GM12873 (cell line): ENCODE data around the gene SLX9.

Source experiments
- CTCF ChIP-seq: IDR thresholded peaks from 2 replicates; pipeline ENCODE4 v1.5.1; 2012; ENCODE audit warnings: low read depth, mild to moderate bottlenecking, moderate library complexity, low read length, control low read depth; ENCODE audit not compliant: insufficient read depth; ENCODE audit errors: missing control alignments

SLX9 gene

GRCh38 chr21:44898851-44899767 is 40.7 kb upstream of the SLX9 start:
- no peak for TF ChIP-seq CTCF

- no peak for TF ChIP-seq CTCF
These were observed 39.9 kb upstream of the SLX9 start for GRCh38 chr21:44899768-44900558.

- TF ChIP-seq CTCF, result no peak
These were observed 39.1 kb upstream of the SLX9 start for GRCh38 chr21:44900559-44901251.

- no peak for TF ChIP-seq CTCF
These were observed 38.3 kb upstream of the SLX9 start for GRCh38 chr21:44901391-44902074.

GRCh38 chr21:44902268-44903049 is 37.4 kb upstream of the SLX9 start:
- no peak for TF ChIP-seq CTCF

- TF ChIP-seq CTCF, result no peak
These were observed 36.7 kb upstream of the SLX9 start for GRCh38 chr21:44903050-44903685.
